OCI-LY7 (cell line): ENCODE results near the gene ST6GALNAC6. TPM values are rescaled to one million over a fixed set of nuclear protein-coding genes. Genes with fewer than 3 reads are reported as not detected.

Source experiments
- BruUV-seq: library from RNA; stranded (reverse); fragments of 400-500 nt; replicated peaks from 2 replicates; lab custom pipeline; 2021; lab: Mats Ljungman, UMichigan
- CTCF ChIA-PET: fragments of 300-600 bp; sonication (Branson Sonifier 250); formaldehyde crosslinking; loops from one replicate; lab custom pipeline; 2022; ENCODE audit warnings: antibody characterized with exemption; ENCODE audit not compliant: unreplicated experiment; lab: Charles Lee
- POLR2A ChIA-PET: fragments of 300-600 bp; sonication (Branson Sonifier 250); formaldehyde crosslinking; loops from one replicate; lab custom pipeline; 2022; ENCODE audit warnings: antibody characterized with exemption; lab: Charles Lee
- DNase-seq: peaks from one replicate; pipeline ENCODE4 v3.0.0-alpha.2; 2015; ENCODE audit warnings: low spot score
- H2AFZ ChIP-seq: fragments of 200-600 bp; sonication (generic), shearing (Covaris generic); 2 replicates; pipeline ENCODE4 v1.6.1; 2014; ENCODE audit warnings: mild to moderate bottlenecking, antibody characterized with exemption, low read length, moderate library complexity
- H3K27ac ChIP-seq: fragments of 200-600 bp; sonication (generic); 2 replicates; pipeline ENCODE4 v1.5.1; 2014; ENCODE audit warnings: mixed run types, low read depth, mild to moderate bottlenecking, moderate library complexity, low read length, inconsistent platforms; ENCODE audit not compliant: poor library complexity, severe bottlenecking
- H3K36me3 ChIP-seq: fragments of 200-600 bp; sonication (generic); 2 replicates; pipeline ENCODE4 v1.6.1; 2014; ENCODE audit warnings: mild to moderate bottlenecking, antibody characterized with exemption, low read length, moderate library complexity, mixed read lengths; ENCODE audit not compliant: insufficient read depth
- H3K4me1 ChIP-seq: fragments of 200-600 bp; sonication (generic); 2 replicates; pipeline ENCODE4 v1.5.1; 2014; ENCODE audit warnings: mild to moderate bottlenecking, low read length; ENCODE audit not compliant: insufficient read depth, poor library complexity, severe bottlenecking
- H3K4me2 ChIP-seq: fragments of 200-600 bp; sonication (generic); 2 replicates; pipeline ENCODE4 v1.6.1; 2014; ENCODE audit warnings: mild to moderate bottlenecking, low read length
- H3K4me3 ChIP-seq: fragments of 200-600 bp; sonication (generic); 2 replicates; pipeline ENCODE4 v1.5.1; 2014; ENCODE audit warnings: mild to moderate bottlenecking, low read depth, low read length; ENCODE audit not compliant: poor library complexity, severe bottlenecking
- H3K79me2 ChIP-seq: fragments of 200-600 bp; sonication (generic); 2 replicates; pipeline ENCODE4 v1.6.1; 2016; ENCODE audit warnings: low read depth, mild to moderate bottlenecking, low read length, moderate library complexity, mixed read lengths; ENCODE audit not compliant: insufficient read depth
- H3K9me2 ChIP-seq: fragments of 200-600 bp; sonication (generic); 2 replicates; pipeline ENCODE4 v1.6.1; 2016; ENCODE audit warnings: mild to moderate bottlenecking, low read length, mixed read lengths; ENCODE audit not compliant: insufficient read depth
- H3K9me3 ChIP-seq: fragments of 200-600 bp; sonication (generic); 2 replicates; pipeline ENCODE4 v1.6.1; 2014; ENCODE audit warnings: mild to moderate bottlenecking, mixed run types, low read length, mixed read lengths
- H4K20me1 ChIP-seq: fragments of 200-600 bp; sonication (generic); 2 replicates; pipeline ENCODE4 v1.6.1; 2014; ENCODE audit warnings: mild to moderate bottlenecking, antibody characterized with exemption, low read length, moderate library complexity, mixed read lengths; ENCODE audit not compliant: insufficient read depth
- CTCF ChIP-seq: fragments of 200-600 bp; sonication (generic); conservative IDR thresholded peaks from 2 replicates; pipeline ENCODE4 v1.5.1; 2014; ENCODE audit warnings: mild to moderate bottlenecking, antibody characterized with exemption, low read length, moderate library complexity, mixed read lengths
- EZH2phosphoT487 ChIP-seq: fragments of 200-600 bp; sonication (generic); IDR thresholded peaks from 2 replicates; pipeline ENCODE4 v1.6.1; 2018; ENCODE audit warnings: low read depth, borderline replicate concordance, mild to moderate bottlenecking, mixed run types, antibody characterized with exemption, low read length, moderate library complexity, mixed read lengths
- intact Hi-C: fragments of 100-400 bp; cut with micrococcal nuclease; formaldehyde crosslinking; loops from one replicate; pipeline ENCODE4 v1.10.0; 2022; ENCODE audit not compliant: unreplicated experiment
- total RNA-seq, 2 experiments: library from RNA; depleted of rRNA in 1 of 2; stranded (reverse); fragments of >200 nt in 1 of 2; shearing (Covaris generic) in 1 of 2; gene quantifications; 2 replicates each; pipeline ENCODE4 v1.2.3, GENCODE V29; 2014 to 2022

The ST6GALNAC6 gene
- total RNA-seq, 2 experiments from 2014 or later, result 43.7 to 51.3 TPM

GRCh38 chr9:127885508-127886281 lies 13.7 kb downstream of the ST6GALNAC6 start:
- no peak overlapping the region for H2AFZ ChIP-seq
- H3K27ac ChIP-seq, result no peak overlapping the region
- no peak overlapping the region for H3K4me2 ChIP-seq
- intact Hi-C loops, result no loop called here
- DNase-seq, result no peak
- H3K4me3 ChIP-seq, result no peak overlapping the region
- no peak for TF ChIP-seq EZH2phosphoT487
- no peak for TF ChIP-seq CTCF
- CTCF ChIA-PET, result no interaction called here
- no peaks in the 10 kb centered on the region for H3K9me3 ChIP-seq
- POLR2A ChIA-PET, result no interaction called here
- H3K36me3 ChIP-seq, result peaks cover 54% of the 10 kb centered on the region
- H3K9me2 ChIP-seq, result no peaks in the 10 kb centered on the region
- peaks cover 16% of the 10 kb centered on the region for H3K4me1 ChIP-seq
- BruUV-seq, result no TSS peak
- H3K79me2 ChIP-seq, result no peaks in the 10 kb centered on the region
- no peaks in the 10 kb centered on the region for H4K20me1 ChIP-seq

GRCh38 chr9:127884976-127885490 lies 14.4 kb downstream of the ST6GALNAC6 start:
- Histone ChIP-seq H3K4me3 (no peak overlapping the region), H2AFZ (no peak overlapping the region), H3K36me3 (peaks cover 47% of the 10 kb centered on the region), H3K4me1 (peaks cover 23% of the 10 kb centered on the region), H3K79me2 (no peaks in the 10 kb centered on the region), H3K4me2 (no peak overlapping the region), H4K20me1 (no peaks in the 10 kb centered on the region), H3K9me3 (no peaks in the 10 kb centered on the region), H3K9me2 (no peaks in the 10 kb centered on the region), H3K27ac (no peak overlapping the region)
- BruUV-seq, result no TSS peak
- TF ChIP-seq EZH2phosphoT487 (no peak), CTCF (no peak)
- intact Hi-C loops, result no loop called here
- DNase-seq, result no peak
- POLR2A ChIA-PET, result no interaction called here
- CTCF ChIA-PET, result interaction anchor here (0.6 kb wide), 1 partner anchor 12 kb away, joined by 9 read pairs; no protein-coding TSS in a partner anchor

- TF ChIP-seq EZH2phosphoT487 (no peak), CTCF (no peak)
- peaks cover 41% of the 10 kb centered on the region for H3K36me3 ChIP-seq
- no peaks in the 10 kb centered on the region for H4K20me1 ChIP-seq
- DNase-seq, result no peak
- intact Hi-C loops, result no loop called here
- POLR2A ChIA-PET, result interaction anchor here (1.1 kb wide), 1 partner anchor 10 kb away, joined by 3 read pairs; no protein-coding TSS in a partner anchor
- no peak overlapping the region for H2AFZ ChIP-seq
- peaks cover 28% of the 10 kb centered on the region for H3K4me1 ChIP-seq
- H3K9me3 ChIP-seq, result no peaks in the 10 kb centered on the region
- no peak overlapping the region for H3K4me2 ChIP-seq
- no peak overlapping the region for H3K27ac ChIP-seq
- no peaks in the 10 kb centered on the region for H3K9me2 ChIP-seq
- CTCF ChIA-PET, result interaction anchor here (0.6 kb wide), 1 partner anchor 13 kb away, joined by 9 read pairs; no protein-coding TSS in a partner anchor
- H3K4me3 ChIP-seq, result no peak overlapping the region
- BruUV-seq, result no TSS peak
- H3K79me2 ChIP-seq, result no peaks in the 10 kb centered on the region
These were observed 14.9 kb downstream of the ST6GALNAC6 start for GRCh38 chr9:127884427-127884911.
